Middle frontal gyrus (tissue), 1 donor: ENCODE results near the gene OBSL1.
A peak's percentile ranks its signal among the peaks of the same experiment; 100 is the strongest.

Experiments used
- DNase-seq: peaks from one replicate; pipeline ENCODE4 v3.0.0-alpha.2; 2015; ENCODE audit warnings: low spot score; ENCODE audit errors: extremely low spot score

OBSL1 gene

DNA sequence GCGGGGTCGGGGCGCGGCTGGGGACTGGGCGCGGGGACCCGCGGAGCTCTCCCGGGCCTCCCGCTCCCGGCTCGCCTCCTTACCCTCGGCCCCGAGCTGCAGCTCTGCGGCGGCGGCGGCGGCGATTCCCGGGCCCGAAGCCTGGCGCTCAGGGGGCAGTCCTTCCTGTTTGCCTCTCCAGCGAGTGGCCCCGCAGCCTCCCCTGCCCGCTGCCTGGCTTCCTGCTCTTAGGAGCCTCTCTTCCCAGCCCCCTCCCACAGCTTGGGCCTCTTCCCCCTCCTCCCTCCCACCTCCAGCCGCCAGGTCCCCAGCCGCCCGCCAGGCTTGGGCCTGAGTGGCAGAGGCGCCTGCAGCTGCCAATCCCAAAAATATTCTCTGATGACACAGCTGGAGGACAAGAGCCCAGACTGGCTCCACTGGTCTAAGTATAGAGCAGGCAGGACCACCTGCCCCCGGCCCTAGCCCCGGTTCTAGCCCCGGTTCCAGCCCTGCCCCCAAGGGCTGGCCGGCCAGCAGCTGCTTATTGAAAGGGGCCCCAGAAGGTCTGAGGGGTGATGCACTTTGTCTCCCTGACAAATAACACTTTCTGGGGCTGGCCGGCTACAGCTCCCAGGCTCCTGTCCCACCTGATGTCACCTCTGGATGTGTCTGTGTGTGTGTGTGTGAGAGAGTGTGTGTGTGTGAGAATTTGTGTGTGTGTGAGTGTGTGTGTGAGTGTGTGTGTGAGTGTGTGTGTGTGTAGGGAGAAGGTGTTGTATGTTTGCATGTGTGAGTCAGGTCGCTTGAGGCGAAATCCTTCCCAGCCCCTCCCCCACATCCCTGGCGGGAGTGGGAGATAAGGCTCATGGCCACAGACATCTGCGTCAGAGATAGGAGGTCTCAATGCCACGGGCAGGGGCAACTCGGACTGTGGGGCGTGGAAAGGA is at the start of gene OBSL1:
OBSL1 (minus strand) TSS at position 229 of the 926 bp plus-strand sequence. CDS start 307 bp downstream, outside the sequence.
- DNase-seq, result no peak

DNA sequence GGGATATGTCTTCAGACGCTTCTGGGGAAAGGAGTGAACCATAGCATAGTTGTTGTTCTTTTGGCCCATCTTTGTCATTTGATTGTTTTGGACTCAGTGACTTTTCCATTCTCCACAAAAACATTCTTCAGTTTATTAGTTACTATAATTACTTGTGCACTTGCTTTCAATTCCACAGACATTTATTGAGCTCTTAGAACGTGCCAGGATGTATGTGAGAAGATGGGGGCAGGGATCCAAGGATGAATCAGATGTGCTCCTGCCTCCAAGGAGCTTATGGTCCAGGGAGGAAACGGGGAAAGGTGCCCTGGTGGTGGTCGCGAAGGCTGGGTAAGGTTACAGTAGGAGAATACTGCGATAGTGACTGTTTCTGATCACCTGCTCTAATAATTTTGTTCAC is 49.2 kb upstream of the OBSL1 start:
- no peak for DNase-seq

DNA sequence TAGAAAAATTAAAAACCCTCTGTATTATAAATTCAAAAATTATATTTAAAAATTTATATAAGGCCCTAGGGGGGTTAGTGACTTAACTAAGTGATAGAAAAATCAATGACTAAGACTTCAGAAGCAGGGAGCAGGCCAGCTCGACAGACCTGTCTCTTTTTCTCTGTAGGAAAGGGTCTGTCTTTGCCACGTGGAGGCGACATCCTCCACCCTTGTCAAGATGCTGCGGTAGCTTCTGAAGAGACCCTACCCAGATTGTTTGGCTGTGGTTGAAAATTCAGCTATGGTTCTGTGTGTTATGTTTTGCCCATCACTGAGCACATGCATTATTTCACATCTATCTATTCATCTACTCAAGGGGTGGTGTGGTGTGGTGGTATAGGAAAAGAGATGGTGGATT is 47.9 kb upstream of the OBSL1 start:
- no peak for DNase-seq

DNA sequence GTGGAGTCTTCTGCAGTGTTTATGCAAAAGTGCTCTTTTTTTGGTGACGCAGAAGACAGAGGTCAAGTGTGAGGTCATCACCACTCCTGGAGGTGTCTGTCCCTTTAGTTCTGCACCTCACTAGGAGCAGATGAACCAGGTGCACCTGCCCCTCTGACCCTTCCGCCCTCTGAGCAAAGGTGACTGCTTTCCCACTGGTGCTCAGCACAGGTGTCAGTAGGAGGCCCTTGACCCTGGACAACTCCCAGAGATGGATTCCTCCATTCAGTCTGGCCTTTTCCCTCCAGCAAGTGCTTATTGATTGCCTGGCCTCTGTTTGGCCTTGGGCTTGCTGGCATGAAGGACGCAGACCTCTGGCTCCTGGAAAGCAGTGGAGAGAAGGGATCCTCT is 47.4 kb upstream of the OBSL1 start:
- no peak for DNase-seq

DNA sequence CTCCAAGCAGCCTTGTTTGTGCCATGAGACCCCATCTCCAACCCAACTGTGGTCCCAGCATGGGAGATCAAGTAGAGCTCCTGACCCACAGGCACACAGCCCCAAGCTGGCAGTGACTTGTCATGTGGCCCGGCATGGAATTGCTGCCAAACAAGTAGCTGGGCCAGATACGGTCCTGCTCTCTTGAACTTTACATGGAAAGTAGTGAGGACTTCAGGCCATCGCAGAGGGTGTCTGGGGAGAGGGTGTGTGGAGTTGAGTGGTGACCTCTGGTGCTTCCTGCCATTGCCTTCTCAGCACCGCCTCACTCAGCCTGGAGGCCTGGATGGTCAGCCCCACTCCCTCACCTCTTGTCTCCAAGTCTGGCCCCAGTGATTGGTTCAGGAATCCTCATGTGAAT is 45.2 kb upstream of the OBSL1 start:
- no peak for DNase-seq

DNA sequence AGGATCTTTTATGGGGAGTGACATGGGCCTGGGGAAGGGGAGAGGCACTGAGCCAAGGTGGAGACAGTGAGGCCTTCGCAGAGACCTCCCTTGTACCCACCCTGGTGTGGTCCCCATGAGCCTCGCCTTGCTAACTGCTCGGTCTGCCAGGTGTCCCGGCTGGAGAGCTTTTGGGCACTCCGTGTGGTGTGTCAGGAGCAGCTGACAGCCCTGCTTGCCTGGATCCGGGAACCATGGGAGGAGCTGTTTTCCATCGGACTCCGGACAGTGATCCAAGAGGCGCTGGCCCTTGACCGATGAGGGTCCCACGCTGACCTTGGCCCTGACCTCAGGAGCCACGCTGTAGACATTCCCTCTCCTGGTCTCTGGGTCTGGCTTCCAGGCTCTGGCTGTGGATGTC is 44.6 kb upstream of the OBSL1 start:
- no peak for DNase-seq

DNA sequence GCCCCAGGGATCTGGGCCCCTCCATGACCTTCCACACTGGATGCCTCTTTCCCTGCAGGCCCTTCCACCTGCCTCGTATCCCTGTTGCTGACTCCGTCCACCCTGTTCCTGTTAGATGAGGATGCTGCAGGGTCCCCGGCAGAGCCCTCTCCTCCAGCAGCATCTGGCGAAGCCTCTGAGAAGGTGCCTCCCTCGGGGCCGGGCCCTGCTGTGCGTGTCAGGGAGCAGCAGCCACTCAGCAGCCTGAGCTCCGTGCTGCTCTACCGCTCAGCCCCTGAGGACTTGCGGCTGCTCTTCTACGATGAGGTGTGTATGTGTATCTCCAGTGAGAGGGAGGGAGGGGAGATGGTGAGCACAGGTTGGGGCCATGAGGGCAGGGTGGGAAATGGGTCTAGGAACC is 43.7 kb upstream of the OBSL1 start:
- DNase-seq, result no peak

DNA sequence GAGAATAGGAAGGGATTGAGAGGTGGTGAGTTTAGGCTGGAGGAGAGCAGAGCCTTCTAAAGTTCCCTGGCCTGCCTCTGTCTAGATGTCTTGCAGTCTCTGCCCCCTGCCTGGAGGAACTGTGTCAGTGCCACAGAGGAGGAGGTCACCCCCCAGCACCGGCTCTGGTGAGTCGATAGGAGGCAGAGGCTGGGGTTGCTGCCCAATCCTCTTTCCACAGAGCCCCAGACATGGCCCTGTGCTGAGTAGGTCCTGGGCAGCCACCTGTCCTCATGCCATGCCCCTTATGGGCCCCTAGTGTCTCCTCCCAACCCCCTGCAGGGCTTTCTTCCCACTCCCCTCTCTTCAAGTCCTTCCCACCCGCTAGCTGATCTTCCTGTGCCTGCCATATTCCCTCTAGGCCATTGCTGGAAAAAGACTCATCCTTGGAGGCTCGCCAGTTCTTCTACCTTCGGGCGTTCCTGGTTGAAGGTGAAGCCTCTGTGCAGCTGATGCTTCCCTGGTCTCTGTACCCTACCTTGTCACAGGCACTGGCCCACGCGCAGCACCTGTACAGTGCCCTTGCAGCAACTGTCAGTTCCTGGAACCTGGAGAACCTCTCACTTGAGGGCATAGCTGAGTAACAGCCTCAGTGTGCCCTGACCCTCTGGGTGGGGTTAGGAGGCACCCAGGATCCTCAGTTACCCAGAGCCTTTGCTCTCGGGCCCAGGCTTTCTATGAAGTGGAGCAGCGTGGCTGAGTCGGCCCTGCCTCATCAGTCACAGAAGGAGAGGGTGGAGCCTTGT is 42.9 kb upstream of the OBSL1 start:
- DNase-seq, result no peak

DNA sequence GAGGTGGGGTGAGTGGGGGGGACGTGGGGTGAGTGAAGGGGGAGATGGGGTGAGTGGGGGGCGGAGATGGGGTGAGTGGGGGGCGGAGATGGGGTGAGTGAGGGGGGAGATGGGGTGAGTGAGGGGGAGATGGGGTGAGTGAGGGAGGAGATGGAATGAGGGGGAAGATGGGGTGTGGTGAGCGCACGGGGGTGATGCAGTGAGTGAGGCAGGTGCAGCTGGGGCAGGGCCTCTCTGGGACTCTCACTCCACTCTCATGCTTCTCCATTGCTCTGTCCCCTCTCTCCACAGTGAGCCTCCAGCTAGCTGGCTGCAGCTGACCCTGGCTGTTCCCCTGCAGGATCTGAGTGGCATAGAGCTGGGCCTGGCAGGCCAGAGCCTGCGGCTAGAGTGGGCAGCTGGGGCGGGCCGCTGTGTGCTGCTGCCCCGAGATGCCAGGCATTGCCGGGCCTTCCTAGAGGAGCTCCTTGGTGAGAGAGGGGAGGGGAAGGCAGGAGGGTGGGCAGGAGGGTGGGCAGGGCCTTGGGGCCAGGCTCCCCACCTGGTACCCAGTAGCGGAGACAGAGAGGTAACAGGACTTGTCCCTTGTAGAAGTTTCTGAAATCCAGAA is 42.2 kb upstream of the OBSL1 start:
- DNase-seq, result no peak

DNA sequence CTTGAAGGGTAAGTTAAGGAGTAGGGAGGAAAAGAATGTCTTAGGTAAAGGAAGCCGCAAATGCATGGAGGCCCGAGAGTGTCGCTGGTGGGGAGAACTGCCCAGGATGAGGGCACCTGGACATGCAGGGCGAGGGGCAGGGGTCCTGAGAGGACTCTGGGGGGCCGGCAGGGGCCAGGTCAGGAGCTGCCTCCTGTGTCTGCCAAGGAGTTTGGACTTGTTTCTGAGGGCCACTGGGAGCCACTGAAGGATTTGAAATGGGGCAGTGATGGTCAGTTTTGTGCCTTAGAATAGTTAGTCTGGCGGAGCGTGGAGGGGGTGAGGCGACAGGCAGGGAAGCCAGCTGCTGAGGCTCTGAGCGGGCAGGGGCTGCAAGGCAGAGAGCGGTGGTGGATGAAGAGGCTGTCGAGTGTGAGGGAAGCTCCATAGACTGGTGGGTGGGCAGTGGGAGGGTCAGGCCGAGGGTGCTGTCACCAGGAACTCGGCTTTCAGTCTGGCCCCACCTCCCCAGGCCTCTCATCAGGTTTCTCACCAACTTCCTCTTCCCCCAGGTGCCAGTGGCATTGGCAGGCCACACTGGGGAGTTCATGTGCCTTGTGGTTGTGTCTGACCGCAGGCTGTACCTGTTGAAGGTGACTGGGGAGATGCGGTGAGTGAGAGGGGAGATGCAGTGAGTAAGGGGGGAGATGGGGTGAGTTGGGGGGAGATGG is 41.4 kb upstream of the OBSL1 start:
- no peak for DNase-seq

DNA sequence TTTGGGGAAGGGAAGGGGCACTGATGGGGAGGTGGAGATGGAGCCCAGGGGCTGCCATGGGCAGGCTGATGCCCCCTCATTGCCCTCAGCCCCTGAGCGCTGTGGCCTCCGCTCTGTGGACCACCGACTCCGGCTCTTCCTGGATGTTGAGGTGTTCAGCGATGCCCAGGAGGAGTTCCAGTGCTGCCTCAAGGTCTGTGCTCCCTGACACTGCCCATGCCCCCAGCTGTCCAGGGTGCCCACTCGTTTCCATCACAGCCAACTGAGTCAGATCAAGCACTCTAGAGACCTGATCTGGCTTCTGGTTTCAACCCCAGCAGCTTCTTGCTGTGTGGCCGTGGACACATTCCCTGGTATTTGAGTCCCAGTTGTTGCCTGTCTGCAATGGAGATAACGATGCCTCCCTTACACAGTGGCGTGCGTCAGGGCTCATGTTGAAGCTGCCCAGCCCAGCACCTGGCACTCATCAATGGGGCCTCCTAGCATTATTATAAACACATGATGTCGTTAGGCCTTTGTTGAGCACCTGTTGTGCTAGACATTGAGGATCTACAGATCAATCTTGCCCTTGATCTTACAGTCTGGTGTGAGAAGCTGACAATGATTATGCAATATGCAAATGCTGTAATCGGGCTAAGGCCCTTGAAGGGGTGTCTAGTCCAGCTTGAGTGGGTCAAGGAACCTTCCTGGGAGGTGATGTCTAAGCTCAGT is 40.7 kb upstream of the OBSL1 start:
- no peak for DNase-seq

DNA sequence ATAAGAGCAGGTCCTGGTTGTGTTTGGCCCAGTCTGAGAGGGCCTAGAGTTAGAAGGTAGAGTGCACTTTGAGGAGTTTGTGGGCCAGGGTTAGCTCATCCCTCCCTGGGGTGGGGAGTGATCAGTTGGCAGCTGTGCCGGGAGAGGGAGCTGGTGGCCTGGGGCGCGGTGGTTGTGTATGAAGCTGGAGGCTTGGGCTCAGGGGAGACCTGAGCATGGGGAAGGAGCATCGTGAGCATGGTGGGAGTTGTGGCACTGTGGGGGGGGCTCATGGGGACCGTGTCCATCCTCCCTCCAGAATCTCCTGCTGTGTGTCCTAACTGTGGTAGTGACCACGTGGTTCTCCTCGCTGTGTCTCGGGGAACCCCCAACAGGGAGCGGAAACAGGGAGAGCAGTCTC is 40.0 kb upstream of the OBSL1 start:
- DNase-seq, result no peak

DNA sequence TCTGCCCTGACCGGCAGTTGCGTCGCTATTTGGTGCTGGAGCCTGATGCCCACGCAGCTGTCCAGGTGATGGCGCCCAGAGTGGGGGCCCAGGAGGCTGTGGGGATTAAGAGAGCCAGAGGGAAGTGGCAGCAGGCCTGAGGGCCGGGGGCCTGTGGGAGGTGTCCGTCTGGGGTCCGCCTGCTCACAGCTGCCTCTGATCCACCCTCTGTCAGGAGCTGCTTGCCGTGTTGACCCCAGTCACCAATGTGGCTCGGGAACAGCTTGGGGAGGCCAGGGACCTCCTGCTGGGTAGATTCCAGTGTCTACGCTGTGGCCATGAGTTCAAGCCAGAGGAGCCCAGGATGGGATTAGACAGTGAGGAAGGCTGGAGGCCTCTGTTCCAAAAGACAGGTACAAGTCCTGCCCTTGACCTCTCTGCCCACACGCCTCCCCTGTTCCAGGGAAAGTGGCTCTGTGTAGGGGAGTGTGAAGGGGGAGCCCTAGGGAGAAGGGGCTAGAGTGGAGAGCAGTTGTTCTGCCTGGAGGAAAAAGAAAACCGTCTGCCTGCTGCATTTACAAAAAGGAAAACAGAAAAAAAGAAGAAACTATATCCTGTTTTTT is 37.9 kb upstream of the OBSL1 start:
- no peak for DNase-seq

DNA sequence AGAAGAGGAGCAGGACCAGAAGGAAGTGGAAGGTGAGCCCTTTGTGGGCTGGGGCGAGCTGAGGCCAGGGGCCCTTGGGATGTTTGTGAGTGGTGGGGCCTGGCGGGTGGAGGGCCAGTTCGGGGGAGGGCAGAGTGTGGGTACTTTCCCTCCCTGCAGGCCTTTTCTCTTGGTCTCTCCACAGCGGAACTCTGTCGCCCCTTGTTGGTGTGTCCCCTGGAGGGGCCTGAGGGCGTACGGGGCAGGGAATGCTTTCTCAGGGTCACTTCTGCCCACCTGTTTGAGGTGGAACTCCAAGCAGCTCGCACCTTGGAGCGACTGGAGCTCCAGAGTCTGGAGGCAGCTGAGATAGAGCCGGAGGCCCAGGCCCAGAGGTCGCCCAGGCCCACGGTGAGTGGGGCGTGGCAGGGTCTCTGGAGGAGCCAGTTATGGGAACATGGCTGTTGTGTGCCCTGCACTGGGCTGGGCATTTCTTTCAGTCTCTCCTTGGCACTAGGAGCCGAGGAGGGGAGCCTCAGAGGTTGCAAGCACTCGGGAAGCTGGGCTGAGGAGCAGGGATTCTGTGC is 37.1 kb upstream of the OBSL1 start:
- DNase-seq, result no peak

DNA sequence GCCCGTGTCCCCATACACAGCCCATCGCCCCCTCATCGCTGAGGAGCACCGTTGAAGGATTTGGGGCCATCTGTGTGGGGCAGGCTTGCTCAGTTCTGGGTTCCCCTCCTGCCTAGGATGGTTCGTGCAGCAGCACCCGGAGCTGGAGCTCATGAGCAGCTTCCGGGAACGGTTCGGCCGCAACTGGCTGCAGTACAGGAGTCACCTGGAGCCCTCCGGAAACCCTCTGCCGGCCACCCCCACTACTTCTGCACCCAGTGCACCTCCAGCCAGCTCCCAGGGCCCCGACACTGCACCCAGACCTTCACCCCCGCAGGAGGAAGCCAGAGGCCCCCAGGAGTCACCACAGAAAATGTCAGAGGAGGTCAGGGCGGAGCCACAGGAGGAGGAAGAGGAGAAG is 36.6 kb upstream of the OBSL1 start:
- DNase-seq, result no peak

DNA sequence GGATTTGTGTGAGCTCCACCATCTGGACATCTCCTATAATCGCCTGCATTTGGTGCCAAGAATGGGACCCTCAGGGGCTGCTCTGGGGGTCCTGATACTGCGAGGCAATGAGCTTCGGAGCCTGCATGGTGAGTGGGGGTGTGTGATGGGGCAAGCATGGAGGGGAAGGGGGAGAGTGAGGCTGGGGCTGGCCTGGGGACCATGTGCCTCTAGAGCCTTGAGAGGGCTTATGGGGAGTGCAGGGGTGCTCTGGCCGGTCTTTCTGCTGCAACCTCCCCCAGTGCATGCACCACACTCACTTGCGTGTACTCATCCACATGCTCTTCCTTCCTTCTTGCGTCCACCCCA is 34.2 kb upstream of the OBSL1 start:
- no peak for DNase-seq

DNA sequence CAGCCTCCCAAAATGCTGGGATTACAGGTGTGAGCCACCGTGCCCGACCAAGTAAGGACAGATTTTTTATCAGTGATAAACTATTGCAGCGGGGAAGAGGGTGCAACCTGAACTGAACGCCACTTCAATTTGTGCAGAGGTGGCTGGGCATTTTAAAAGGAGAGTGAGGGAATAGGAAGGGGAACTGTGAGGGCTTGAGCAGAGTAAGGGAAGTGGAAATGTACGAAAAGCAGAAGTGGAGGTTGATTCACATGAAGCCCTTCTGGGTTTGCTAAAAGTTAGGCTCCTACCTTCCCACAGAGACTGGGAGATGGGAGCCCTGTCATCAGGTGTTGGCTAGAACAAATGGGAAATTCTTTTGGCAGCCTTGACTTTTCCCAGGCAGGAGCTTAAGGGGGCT is 32.4 kb upstream of the OBSL1 start:
- DNase-seq, result no peak

DNA sequence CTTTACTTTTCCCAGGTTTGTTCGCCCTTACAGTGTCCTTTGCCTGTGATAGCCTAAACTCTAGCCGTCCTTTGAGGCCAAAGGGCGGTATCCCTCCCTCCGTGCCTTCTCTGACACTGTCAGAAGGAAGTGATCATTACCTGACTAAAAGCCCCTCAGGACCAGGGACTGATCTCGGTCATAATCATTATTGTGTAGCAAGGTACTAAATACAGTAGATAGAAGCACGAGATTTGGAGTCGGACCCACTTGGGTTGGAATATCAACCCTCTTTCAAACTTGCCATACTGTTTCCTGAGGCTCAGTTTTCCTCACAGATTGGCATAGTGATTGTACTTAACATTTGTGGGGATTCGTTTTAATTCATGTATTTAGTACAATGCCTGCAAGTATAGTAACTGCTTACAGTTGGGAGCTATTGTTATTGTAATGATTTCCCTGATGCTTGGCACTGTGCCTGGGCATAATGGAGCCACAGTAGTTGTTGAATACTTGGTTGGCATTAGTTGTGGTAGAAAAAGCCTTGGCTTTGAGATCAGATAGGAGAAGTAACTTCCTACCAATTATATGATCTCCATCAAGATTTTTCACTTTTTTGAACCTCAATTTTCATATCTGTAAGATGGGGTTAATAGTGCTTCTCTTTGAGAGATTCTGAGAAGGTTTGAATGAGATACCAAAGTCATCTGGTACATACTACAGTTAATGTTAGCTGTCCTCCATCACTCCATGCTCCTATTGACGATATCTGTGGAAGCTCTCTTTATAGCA is 27.2 kb upstream of the OBSL1 start:
- no peak for DNase-seq

DNA sequence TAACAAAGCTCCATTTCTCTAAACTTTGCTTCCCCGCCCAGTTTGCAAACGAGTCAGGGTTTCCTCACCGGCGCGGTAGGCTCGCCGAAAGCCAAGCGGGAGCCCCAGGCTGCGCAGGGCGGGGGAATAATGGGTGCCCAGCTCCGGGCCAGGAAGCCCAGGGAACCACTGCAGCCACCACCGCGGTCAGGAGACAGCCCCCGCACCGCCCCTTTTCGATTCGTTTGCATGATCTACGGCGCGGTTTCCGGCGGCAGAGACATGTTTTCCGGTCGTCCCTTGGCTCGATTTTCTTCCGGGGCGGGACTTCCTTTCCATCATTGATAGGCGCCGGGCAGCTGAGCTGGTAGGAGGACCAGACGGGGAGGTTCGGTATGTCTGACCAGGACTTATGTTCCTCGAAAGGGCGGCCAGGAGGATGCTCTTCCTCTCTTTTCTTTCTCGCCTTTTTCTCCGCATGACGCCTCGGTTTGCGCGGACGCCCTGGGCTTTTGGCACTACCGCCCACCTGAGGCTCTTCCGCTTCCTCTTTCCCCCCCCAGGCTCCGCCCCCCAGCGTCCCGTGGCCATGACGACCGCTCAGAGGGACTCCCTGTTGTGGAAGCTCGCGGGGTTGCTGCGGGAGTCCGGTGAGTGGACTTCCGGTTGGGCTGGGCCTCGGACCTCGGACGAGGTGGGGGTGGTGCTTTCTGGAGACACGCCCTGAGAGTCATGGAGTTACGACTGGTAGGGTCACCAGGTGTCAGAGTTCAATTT is 26.4 kb upstream of the OBSL1 start, which contains the start of gene STK11IP:
STK11IP (plus strand) TSS at position 306 of the 756 bp plus-strand sequence; CDS start at position 569, 263 bp downstream.
- peak; percentile 90 for DNase-seq
